Mucosa of descending colon (tissue), 3 donors: Measurements from ENCODE around the gene STARD3. TPM values are rescaled to one million over a fixed set of nuclear protein-coding genes. Genes with fewer than 3 reads are reported as not detected.

Experiments
- ATAC-seq: fragments of 200-7000 bp; cut with Tn5 transposase; one replicate; pipeline ENCODE4 v1.9.1; 2020; ENCODE audit warnings: mild to moderate bottlenecking, moderate library complexity
- DNase-seq, 3 donors: peaks; one replicate each; pipeline ENCODE4 v3.0.0-alpha.2; 2020
- H3K36me3 ChIP-seq: fragments of 200-600 bp; one replicate; pipeline ENCODE4 v1.8.0; 2021; ENCODE audit warnings: low read depth, mild to moderate bottlenecking
- H3K4me1 ChIP-seq: fragments of 200-600 bp; one replicate; pipeline ENCODE4 v1.8.0; 2021; ENCODE audit warnings: low read depth, mild to moderate bottlenecking
- H3K4me3 ChIP-seq: fragments of 200-600 bp; one replicate; pipeline ENCODE4 v1.8.0; 2021; ENCODE audit warnings: mild to moderate bottlenecking
- H3K9me3 ChIP-seq: fragments of 200-600 bp; one replicate; pipeline ENCODE4 v1.8.0; 2021; ENCODE audit warnings: mild to moderate bottlenecking
- intact Hi-C, 2 donors: fragments of 100-400 bp; cut with DNase I in 1 of 2; cut with micrococcal nuclease in 1 of 2; formaldehyde crosslinking; loops; one replicate each; pipeline versions ENCODE4 v1.11.0 to v1.11.1; 2022; cut with DNase I, micrococcal nuclease
- total RNA-seq, 3 donors: library from RNA; stranded (reverse); fragmentation: NEBNext Ultra II Directional in 2 of 3; extraction: Animal tissue kit (Norgen Biotek cat#: 25700) in 2 of 3; gene quantifications; one replicate each; pipeline versions ENCODE4 v1.2.1 to v1.2.4, GENCODE V29; 2021 to 2023
- TF ChIP-seq, protein P1 (sequence below): fragments of 200-600 bp; IDR thresholded peaks from one replicate; pipeline ENCODE4 v1.8.0; 2022; ENCODE audit warnings: antibody characterized with exemption, mild to moderate bottlenecking
- donor health status: DM: no; HTN: no; CAD: no; lungs with moderate emphysema.
- donor health status: DM: no; HTN: no; CAD: no.
- donor health status: DM: no; HTN: yes; CAD: no.

The STARD3 gene
- total RNA-seq, 3 donors from 2014 or later: 36.1 to 58.8 (median 57.6) TPM

DNA sequence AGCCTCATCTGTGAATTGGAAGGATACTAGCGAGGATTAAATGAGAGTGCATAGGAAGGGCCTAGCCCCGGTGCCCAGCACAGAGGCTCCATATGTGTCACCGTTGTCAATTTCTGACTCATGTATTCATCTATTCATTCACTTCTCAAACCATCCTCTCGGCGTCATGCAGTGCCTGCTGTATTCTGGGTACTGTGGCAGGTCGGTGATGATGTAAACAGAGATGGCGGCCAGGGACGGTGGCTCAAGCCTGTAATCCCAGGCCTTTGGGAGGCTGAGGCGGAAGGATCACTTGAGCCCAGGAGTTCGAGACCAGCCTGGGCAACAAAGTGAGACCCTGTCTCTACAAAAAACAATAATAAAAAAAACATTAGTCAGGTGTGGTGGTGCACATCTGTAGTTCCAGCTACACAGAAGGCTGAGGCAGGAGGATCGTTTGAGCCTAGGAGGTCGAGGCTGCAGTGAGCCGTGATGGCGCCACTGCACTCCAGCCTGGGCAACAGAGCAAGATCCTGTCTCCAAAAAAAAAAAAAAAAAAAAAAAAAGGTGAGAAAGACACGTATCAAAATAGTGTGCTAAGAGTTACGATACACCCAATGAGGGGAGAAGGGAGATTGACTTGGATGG lies 14.5 kb upstream of the STARD3 start:
- ATAC-seq (no peak), DNase-seq (no peak)
- TF ChIP-seq, protein P1, sequence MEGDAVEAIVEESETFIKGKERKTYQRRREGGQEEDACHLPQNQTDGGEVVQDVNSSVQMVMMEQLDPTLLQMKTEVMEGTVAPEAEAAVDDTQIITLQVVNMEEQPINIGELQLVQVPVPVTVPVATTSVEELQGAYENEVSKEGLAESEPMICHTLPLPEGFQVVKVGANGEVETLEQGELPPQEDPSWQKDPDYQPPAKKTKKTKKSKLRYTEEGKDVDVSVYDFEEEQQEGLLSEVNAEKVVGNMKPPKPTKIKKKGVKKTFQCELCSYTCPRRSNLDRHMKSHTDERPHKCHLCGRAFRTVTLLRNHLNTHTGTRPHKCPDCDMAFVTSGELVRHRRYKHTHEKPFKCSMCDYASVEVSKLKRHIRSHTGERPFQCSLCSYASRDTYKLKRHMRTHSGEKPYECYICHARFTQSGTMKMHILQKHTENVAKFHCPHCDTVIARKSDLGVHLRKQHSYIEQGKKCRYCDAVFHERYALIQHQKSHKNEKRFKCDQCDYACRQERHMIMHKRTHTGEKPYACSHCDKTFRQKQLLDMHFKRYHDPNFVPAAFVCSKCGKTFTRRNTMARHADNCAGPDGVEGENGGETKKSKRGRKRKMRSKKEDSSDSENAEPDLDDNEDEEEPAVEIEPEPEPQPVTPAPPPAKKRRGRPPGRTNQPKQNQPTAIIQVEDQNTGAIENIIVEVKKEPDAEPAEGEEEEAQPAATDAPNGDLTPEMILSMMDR: no peak
- H3K9me3 ChIP-seq: no peaks in the 10 kb centered on the region
- peaks cover 41% of the 10 kb centered on the region for H3K4me1 ChIP-seq
- intact Hi-C loops: loop anchor here in 1 of 2 donors (10.0 kb wide), 1 partner anchor 132 kb away; no protein-coding TSS in a partner anchor
- H3K4me3 ChIP-seq: no peak overlapping the region
- no peaks in the 10 kb centered on the region for H3K36me3 ChIP-seq

DNA sequence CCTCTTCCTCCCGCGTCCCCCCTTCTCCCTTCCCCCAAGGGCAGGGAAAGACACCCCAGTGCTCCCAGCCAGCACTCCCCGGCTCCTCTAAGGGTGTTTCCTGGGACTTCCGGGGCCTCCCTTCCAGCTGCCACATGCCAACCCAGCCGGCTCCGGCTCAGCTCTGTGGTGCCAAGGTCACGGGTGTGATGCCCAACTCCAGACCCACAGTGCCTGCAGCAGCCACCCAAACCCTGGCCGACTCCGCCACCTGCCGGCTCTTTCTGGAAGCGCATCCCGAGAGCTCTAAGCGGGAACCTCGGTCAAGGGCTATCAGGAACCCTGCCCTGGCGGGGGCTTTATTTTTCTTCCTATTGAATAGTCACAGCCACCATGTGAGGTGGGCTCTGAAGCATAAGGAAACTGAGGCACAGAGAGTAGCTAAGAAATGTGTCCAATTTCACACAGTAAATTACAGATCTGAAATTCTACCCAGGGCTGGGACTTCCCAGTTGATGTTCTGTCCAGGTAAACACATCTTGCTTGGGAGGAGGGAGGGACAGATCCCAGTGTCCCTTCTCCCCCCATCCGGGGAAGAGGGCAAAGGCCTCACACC lies 13.5 kb upstream of the STARD3 start:
- ATAC-seq (peak; percentile 63), DNase-seq (peak; percentile 92 to 96 (median 96))
- TF ChIP-seq, protein P1: peak; percentile 93
- intact Hi-C loops: loop anchor here in 1 of 2 donors (10.0 kb wide), 1 partner anchor 131 kb away; no protein-coding TSS in a partner anchor
- Histone ChIP-seq H3K36me3 (no peaks in the 10 kb centered on the region), H3K4me1 (peaks cover 40% of the 10 kb centered on the region), H3K4me3 (no peak overlapping the region), H3K9me3 (no peaks in the 10 kb centered on the region)

DNA sequence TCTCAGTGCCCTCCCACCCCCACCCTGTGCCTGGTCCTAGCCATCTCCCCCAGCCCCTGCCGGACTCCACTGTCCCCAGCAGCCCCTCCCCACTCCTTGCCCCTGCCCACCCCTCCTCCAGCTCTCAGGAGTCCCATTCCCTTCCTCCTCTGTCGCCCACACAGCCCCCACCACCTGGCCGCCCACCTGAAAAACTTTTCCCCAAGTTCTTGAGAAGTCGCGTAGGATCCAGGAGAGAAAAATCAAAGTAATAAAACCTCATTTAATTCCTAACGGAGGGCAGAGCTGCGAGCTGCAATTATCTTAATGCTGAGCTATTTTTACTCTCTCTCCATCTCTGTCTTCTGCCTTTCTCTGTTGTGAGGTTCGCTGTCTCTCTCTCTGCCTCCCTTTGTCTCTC lies 12.6 kb upstream of the STARD3 start:
- DNase-seq: no peak
- no peak overlapping the region for H3K4me3 ChIP-seq
- H3K36me3 ChIP-seq: no peaks in the 10 kb centered on the region
- H3K9me3 ChIP-seq: no peaks in the 10 kb centered on the region
- H3K4me1 ChIP-seq: peaks cover 31% of the 10 kb centered on the region
- TF ChIP-seq, protein P1: no peak
- no peak for ATAC-seq
- intact Hi-C loops: loop anchor here in 1 of 2 donors (10.0 kb wide), 1 partner anchor 130 kb away; no protein-coding TSS in a partner anchor

DNA sequence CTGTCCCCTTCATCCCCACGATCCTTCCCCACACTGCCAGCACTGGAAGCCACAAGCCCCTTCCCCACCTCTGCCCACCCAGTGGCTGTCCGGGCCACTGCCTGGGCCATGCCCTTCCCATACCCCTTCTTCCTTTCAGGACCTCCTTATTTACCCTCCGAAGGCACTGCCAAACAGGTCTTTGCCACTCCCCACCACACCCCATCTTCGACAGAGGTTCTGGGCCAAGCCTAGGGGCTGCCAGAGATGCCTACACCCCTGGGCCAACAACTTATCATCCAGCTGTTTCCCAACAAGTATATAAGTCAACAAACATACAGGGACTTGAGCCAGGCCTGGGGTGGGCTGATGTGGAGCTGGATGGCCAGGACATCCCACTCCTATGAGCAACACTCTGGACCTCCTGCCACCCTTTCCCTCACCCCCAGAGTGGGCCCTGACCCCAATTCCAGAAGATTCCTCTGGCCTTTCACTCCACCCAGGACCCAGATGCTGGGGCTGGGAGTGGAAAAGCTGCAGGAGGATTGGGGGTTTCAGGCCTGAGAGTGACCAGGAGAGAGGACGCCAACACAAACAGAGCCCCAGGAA lies 11.7 kb upstream of the STARD3 start:
- Histone ChIP-seq H3K4me1 (peaks cover 26% of the 10 kb centered on the region), H3K9me3 (no peaks in the 10 kb centered on the region), H3K4me3 (no peak overlapping the region), H3K36me3 (no peaks in the 10 kb centered on the region)
- no peak for ATAC-seq
- intact Hi-C loops: loop anchor here in 1 of 2 donors (10.0 kb wide), 1 partner anchor 130 kb away; no protein-coding TSS in a partner anchor
- peak in 2 of 3 donors; percentile 69 to 71 for DNase-seq
- TF ChIP-seq, protein P1: no peak

DNA sequence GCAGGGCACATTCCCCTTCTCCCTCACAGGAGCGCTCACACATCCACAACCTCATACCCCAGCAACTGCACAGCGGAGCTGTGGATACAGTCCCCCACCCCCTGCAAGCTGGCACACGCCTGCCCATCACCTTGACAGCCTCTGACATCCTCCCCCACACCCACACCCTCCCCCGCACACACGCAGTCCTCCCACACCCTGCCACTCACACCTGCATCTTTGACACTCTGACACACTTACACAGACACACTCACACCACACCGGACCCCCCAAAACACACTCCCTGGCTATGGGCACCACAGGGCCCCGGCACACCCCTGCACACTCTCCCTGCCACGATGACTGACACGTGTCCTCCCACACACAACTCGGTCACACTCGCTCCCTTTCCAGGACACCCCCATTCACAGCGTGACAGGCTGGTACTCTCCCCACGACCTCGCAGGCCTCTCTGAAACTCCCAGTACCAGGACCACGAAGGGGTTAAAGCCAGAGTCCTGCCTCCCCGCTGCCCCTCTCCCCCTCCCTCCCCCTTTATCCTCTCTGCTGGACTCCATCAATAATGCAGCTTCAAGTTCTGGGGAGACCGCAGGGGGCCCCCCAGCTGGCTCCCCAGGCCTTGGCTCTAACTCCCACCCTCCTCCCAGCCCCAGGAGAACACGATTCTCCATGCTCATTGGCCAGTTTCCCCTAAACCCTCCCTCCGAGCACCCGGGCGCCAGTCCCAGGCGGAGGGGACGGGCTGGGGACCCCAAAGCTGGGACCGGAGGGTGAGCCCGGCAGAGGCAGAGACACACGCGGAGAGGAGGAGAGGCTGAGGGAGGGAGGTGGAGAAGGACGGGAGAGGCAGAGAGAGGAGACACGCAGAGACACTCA lies 10.5 kb upstream of the STARD3 start, which contains the start of gene PPP1R1B:
TSS of gene PPP1R1B (plus strand) at position 782 of the 876 bp plus-strand sequence. CDS start 441 bp downstream, outside the sequence.
- Histone ChIP-seq H3K4me1 (peaks cover 28% of the 10 kb centered on the region), H3K9me3 (no peaks in the 10 kb centered on the region), H3K4me3 (peak within 1 kb of the TSS; percentile 47), H3K36me3 (no peaks in the 10 kb centered on the region)
- DNase-seq (peak in 2 of 3 donors; percentile 64 to 75), ATAC-seq (peak; percentile 3)
- TF ChIP-seq, protein P1: no peak
- intact Hi-C loops: loop anchor here in 1 of 2 donors (10.0 kb wide), 1 partner anchor 128 kb away; no protein-coding TSS in a partner anchor
